ENCODE measurements around the gene C8A.

Gene C8A

GRCh38 chr1:56867491-56867890 lies 12.9 kb downstream of the C8A start:
- ChIA-PET CTCF (no interaction called here), POLR2A (ENCODE audit: low non-redundant PET) (no interaction called here)
- no peak for DNase-seq (ENCODE audit: low spot score)
- TF ChIP-seq CTCF (conservative IDR thresholded peaks at IDR 0.05; ENCODE audit: low read depth) = no peak
- H3K27ac ChIP-seq = no peak overlapping the region

- no peak for TF ChIP-seq CTCF (conservative IDR thresholded peaks at IDR 0.05; ENCODE audit: low read depth)
- CTCF ChIA-PET = interaction anchor here (0.6 kb wide), 1 partner anchor 873 kb away, joined by 4 read pairs; no protein-coding TSS in a partner anchor
- POLR2A ChIA-PET (ENCODE audit: low non-redundant PET) = no interaction called here
- no peak for DNase-seq (ENCODE audit: low spot score)
- H3K27ac ChIP-seq = no peak overlapping the region
These were observed 14.2 kb downstream of the C8A start for GRCh38 chr1:56868761-56869160.

GRCh38 chr1:56872597-56872996 lies 18.0 kb downstream of the C8A start:
- H3K27ac ChIP-seq = no peak overlapping the region
- ChIA-PET CTCF (no interaction called here), POLR2A (ENCODE audit: low non-redundant PET) (no interaction called here)
- no peak for TF ChIP-seq CTCF (conservative IDR thresholded peaks at IDR 0.05; ENCODE audit: low read depth)
- DNase-seq (ENCODE audit: low spot score) = no peak

- TF ChIP-seq CTCF (conservative IDR thresholded peaks at IDR 0.05; ENCODE audit: low read depth) = no peak
- ChIA-PET POLR2A (ENCODE audit: low non-redundant PET) (no interaction called here), CTCF (no interaction called here)
These were observed 18.6 kb downstream of the C8A start for GRCh38 chr1:56873213-56873612.

GRCh38 chr1:56874689-56875088 lies 20.1 kb downstream of the C8A start:
- POLR2A ChIA-PET (ENCODE audit: low non-redundant PET) = no interaction called here
- CTCF ChIA-PET = no interaction called here

More at GRCh38 chr1:56873213-56873612, 18.6 kb downstream of the C8A start:
- no peak for DNase-seq (ENCODE audit: low spot score)
- H3K27ac ChIP-seq = no peak overlapping the region

GRCh38 chr1:56877973-56878372 lies 23.4 kb downstream of the C8A start:
- ChIA-PET POLR2A (ENCODE audit: low non-redundant PET) (no interaction called here), CTCF (no interaction called here)
- TF ChIP-seq CTCF (conservative IDR thresholded peaks at IDR 0.05; ENCODE audit: low read depth) = no peak
- no peak for DNase-seq (ENCODE audit: low spot score)
- no peak overlapping the region for H3K27ac ChIP-seq

More at GRCh38 chr1:56874689-56875088, 20.1 kb downstream of the C8A start:
- no peak for TF ChIP-seq CTCF (conservative IDR thresholded peaks at IDR 0.05; ENCODE audit: low read depth)
- no peak overlapping the region for H3K27ac ChIP-seq
- DNase-seq (ENCODE audit: low spot score) = no peak

- DNase-seq (ENCODE audit: low spot score) = no peak
- no peak for TF ChIP-seq CTCF (conservative IDR thresholded peaks at IDR 0.05; ENCODE audit: low read depth)
- CTCF ChIA-PET = no interaction called here
- POLR2A ChIA-PET (ENCODE audit: low non-redundant PET) = no interaction called here
- H3K27ac ChIP-seq = no peak overlapping the region
These were observed 26.2 kb downstream of the C8A start for GRCh38 chr1:56880774-56881173.
